Measurements from ENCODE around the gene UBXN1.

GRCh38 chr11:62652161-62653006 lies 26.5 kb downstream of the UBXN1 start:
- no peak for TF ChIP-seq TEAD1 (CRISPR knock-in tag; IDR thresholded peaks at IDR 0.05)
- no peak for TF ChIP-seq IRF2 (CRISPR knock-in tag; IDR thresholded peaks at IDR 0.05; ENCODE audit: borderline replicate concordance, low read depth)
- TF ChIP-seq RORB (CRISPR knock-in tag; IDR thresholded peaks at IDR 0.05), result no peak
- no peak for TF ChIP-seq FOXP1 (CRISPR knock-in tag; IDR thresholded peaks at IDR 0.05; ENCODE audit: borderline replicate concordance)
- no peak for TF ChIP-seq NFYB (CRISPR knock-in tag; conservative IDR thresholded peaks at IDR 0.05; ENCODE audit: low read depth)
- no peak for TF ChIP-seq SOX15 (CRISPR knock-in tag; IDR thresholded peaks at IDR 0.05)
- no peak for TF ChIP-seq CTCF (IDR thresholded peaks at IDR 0.05)
- TF ChIP-seq SMAD3 (CRISPR knock-in tag; IDR thresholded peaks at IDR 0.05; ENCODE audit: borderline replicate concordance), result no peak
